Hair follicular keratinocyte (primary cell): Measurements from ENCODE around the gene ADAT3. TPM values are rescaled to one million over a fixed set of nuclear protein-coding genes. Genes with fewer than 3 reads are reported as not detected.

Source experiments
- total RNA-seq: library from RNA; depleted of rRNA; stranded (reverse); fragments of >200 nt; gene quantifications from 2 replicates; pipeline ENCODE4 v1.2.3, GENCODE V29; 2015

ADAT3 gene
- total RNA-seq = 4.8 and 5.1 TPM in 2 replicates

GRCh38 chr19:1905110-1905862 lies at the start of gene ADAT3, which contains the start of gene SCAMP4:
Gene ADAT3 (plus strand): TSS chr19:1905399. CDS start chr19:1912048, 6,649 bp downstream.
Gene SCAMP4 (plus strand): TSS chr19:1905399. CDS start chr19:1915020, 9,621 bp downstream.

GRCh38 chr19:1863328-1863637 lies 41.9 kb upstream of the ADAT3 start, which contains the start of gene KLF16:
Gene KLF16 (minus strand): TSS chr19:1863579. CDS start chr19:1863497, 82 bp downstream.

DNA sequence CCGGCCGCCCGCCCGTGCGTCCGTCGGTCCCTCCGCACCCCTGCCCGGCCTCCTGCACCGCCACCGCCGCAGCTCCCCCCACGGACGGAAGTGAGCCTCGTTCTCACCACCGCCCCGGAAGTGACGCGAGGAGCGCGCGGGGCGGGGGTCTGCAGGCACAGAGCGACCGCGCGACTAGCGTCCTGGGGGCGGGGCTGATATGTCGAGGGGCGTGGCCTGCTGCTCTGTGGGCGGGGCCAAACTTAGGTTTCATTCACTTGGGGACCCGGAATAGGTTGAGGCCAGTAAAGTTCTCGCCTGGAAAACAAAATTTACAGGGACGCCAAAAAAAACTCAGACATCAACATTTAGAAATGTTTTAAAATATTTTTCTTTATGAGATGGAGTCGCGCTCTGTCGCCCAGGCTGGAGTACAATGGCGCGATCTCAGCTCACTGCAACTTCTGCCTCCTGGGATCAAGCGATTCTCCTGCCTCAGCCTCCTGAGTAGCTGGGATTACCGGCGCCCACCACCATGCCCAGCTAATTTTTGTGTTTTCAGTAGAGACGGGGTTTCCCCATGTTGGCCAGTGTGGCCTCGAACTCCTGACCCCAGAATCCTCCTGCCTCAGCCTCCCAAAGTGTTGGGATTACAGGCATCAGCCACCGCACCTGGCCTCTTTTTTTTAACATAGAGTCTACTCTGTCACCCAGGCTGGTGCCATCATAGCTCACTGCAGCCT lies 19.6 kb upstream of the ADAT3 start, which contains the start of gene ABHD17A:
Gene ABHD17A, minus strand, starts transcription at position 99 of the 722 bp plus-strand sequence. CDS start 3,930 bp downstream, outside the sequence.

GRCh38 chr19:1941146-1942077 lies 36.2 kb downstream of the ADAT3 start, which contains the start of gene CSNK1G2:
Gene CSNK1G2 (plus strand): TSS chr19:1941172. CDS start chr19:1969773, 28,601 bp downstream.

Other genes starting within 250 kb of the ADAT3 start
- not detected in 2 replicates for gene ONECUT3, start 151.9 kb upstream of the ADAT3 start, total RNA-seq
- gene ATP8B3, start 93.1 kb upstream of the ADAT3 start, total RNA-seq = 0.49 and 1.6 TPM in 2 replicates
- 11.6 and 12.2 TPM in 2 replicates for gene REXO1, start 56.9 kb upstream of the ADAT3 start, total RNA-seq
- 19.4 and 22.3 TPM in 2 replicates for gene KLF16, start 41.8 kb upstream of the ADAT3 start, total RNA-seq
- gene ABHD17A, start 19.9 kb upstream of the ADAT3 start, total RNA-seq = 131 and 133 TPM in 2 replicates
- 54.4 and 68.6 TPM in 2 replicates for gene SCAMP4, start within 50 bp of the ADAT3 start, total RNA-seq
- 76.0 and 79.1 TPM in 2 replicates for gene CSNK1G2, start 35.8 kb downstream of the ADAT3 start, total RNA-seq
- gene BTBD2, start 110.3 kb downstream of the ADAT3 start, total RNA-seq = 61.7 and 66.2 TPM in 2 replicates
- gene MKNK2, start 145.8 kb downstream of the ADAT3 start, total RNA-seq = 115 and 149 TPM in 2 replicates
- gene MOB3A, start 190.9 kb downstream of the ADAT3 start, total RNA-seq = 44.3 and 46.5 TPM in 2 replicates
- 0.70 and 1.1 TPM in 2 replicates for gene IZUMO4, start 191.5 kb downstream of the ADAT3 start, total RNA-seq
- gene AP3D1, start 246.2 kb downstream of the ADAT3 start, total RNA-seq = 83.1 and 86.9 TPM in 2 replicates